ENCODE results near the gene SCG5.

SCG5 gene

DNA sequence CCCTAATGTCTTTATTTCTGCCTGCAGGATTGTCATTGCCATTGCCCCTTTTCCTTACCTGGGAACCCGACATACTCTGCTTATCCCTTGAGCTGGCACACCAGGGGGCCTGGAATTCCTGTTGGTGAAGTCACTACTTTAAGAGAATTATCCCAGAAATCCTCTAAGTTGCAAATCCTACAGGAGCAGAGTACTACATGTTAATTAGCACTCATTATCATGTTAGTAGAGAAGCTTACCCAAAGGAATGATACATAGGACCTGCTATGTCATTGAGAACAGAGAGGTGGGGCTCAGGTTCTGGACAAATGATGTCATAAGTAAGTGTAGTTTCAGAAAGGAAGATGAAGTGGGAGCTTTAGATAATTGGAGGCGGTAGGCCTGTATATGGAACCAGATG is 27.4 kb downstream of the SCG5 start:
- DNase-seq (ENCODE audit: low spot score), result no peak
- TF ChIP-seq, protein P1, sequence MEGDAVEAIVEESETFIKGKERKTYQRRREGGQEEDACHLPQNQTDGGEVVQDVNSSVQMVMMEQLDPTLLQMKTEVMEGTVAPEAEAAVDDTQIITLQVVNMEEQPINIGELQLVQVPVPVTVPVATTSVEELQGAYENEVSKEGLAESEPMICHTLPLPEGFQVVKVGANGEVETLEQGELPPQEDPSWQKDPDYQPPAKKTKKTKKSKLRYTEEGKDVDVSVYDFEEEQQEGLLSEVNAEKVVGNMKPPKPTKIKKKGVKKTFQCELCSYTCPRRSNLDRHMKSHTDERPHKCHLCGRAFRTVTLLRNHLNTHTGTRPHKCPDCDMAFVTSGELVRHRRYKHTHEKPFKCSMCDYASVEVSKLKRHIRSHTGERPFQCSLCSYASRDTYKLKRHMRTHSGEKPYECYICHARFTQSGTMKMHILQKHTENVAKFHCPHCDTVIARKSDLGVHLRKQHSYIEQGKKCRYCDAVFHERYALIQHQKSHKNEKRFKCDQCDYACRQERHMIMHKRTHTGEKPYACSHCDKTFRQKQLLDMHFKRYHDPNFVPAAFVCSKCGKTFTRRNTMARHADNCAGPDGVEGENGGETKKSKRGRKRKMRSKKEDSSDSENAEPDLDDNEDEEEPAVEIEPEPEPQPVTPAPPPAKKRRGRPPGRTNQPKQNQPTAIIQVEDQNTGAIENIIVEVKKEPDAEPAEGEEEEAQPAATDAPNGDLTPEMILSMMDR (IDR thresholded peaks at IDR 0.05; ENCODE audit: extremely low read depth, missing control alignments), result no peak

DNA sequence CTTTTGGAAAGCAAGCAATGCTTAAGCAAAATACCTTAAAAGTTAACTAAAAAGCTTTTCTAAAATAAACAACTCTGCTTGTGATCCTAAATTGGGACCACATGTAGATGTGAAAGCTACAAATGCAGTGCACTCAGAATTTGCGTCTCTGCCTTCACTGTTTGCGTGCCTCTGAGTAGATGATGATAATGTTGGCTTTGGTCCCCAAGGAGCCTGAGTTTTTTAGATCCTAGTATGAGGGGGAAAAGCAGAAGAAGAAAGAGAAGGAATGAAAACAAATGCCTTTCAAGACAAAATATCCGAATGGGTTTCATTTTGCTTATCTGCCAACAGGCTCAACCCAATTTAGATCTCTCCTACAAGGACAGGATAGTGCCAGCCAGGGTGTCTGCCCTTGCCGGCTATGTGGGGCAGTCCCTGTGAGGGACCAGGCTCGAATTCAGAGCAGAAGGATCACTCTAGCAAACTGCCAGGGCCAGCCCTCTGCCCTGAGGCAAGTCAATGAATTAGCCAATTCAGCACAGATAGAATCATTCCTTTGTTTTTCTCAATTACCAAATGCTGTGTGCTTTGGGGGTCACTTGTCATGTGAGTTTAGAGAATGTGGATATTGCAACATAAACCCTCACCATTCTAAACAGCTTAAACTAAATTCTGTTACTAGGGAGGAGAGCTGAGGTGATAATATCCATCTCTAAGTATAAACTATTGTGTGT is 28.5 kb downstream of the SCG5 start:
- DNase-seq (ENCODE audit: low spot score), result no peak
- TF ChIP-seq, protein P1 (IDR thresholded peaks at IDR 0.05; ENCODE audit: extremely low read depth, missing control alignments), result no peak

DNA sequence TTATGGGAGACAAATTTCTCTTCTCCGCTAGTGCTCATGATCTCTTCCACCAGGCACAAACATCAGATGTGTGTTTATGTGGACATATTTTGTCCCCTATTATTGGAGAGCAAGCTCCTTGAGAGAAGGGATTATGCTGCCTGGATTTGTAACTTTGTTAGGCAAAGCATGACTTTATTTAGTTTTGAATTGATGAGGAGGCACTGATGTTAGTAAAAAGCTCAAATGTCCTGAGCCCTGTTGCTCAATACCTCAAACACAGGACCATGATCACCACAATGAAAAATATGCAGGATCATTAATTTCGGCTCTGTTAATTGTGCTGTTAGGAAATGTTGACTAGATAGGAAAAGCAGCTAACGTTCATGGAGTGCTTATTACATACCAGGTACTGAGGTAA is 29.1 kb downstream of the SCG5 start:
- no peak for DNase-seq (ENCODE audit: low spot score)
- TF ChIP-seq, protein P1 (IDR thresholded peaks at IDR 0.05; ENCODE audit: extremely low read depth, missing control alignments), result no peak

DNA sequence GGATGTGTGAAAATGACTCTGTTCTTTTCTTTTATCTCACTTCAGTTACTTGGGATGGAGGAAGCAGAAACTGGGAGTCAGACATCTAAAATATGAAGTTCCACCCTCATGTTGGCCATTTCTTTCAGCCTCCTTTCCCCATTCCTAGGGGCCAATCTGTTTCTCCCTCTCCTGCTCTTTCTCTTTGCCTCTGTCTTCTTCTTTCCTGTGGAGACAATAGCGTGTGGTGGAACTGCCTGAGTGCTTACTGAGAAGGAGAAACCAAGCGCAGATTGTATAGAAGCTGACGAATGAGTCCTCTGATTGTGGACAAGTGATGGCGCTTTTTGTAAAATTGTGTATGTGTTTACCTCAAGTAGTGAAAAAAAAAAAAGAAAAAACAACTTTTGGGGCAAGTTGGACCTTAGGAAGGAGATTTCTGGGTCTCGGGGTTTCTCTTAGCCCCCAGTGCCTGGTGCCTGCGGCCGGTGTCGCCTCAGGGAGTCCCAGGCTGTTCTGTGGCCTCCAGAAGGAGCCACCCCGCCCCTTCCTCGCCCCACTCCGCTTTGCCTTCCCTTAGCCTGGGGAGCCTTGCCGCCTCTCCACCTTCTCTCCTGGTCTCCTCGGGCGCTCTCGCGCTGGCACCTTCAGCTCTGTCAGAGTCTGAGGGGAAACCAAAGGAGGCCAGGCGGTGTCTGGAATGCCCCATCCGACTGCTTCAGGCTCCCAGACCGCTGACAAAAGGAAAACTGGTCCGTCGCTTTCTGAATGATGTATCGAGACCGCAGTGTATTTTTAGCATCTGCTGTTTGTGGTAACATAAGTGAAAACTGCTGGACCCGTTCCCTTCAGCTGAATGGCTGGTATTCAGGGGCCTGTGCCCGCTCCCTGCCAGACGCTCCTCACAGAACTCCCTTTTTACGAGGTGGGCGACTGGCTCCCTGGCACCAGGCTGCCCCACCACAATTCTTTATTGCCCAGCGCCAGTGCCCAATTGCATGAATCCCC is 30.1 kb downstream of the SCG5 start:
- TF ChIP-seq, protein P1 (IDR thresholded peaks at IDR 0.05; ENCODE audit: extremely low read depth, missing control alignments), result no peak
- DNase-seq (ENCODE audit: low spot score), result no peak

DNA sequence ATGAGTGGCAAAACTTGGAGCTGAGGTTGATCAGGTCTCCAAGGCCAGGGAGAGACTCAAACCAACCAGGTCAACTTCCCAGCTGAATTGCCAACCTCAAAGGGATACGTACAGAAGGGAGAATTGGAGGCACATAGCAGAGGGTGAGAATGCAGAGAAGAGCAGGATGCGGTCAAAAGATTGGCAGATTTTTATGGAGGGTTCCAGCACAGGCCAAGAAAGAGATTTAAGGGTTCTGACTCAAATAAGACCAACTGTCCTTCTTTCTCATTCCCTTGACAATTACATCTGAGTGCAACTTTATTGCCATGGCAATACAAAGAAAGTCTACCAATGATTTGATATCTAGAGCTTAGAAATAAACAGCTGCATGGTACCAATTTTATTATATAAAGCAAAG is 33.2 kb downstream of the SCG5 start:
- TF ChIP-seq, protein P1 (IDR thresholded peaks at IDR 0.05; ENCODE audit: extremely low read depth, missing control alignments), result no peak
- DNase-seq (ENCODE audit: low spot score), result no peak

DNA sequence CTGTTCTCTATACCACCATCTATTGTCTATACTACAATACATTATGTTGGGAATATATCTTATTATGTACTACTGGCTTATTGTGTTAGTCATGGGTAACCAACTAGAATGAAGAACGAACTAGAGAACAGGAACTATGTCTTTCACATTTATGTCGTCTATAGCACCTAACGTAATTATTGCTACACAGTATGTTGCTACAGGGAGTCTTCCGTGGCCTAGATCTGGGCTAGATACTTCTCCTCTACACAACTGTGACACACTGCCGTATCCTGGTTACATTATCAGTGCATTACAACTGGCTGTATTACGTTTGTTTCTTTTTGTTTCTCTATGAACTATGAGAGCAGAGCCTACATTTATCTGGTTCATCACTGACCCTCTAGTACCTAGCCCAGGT is 34.0 kb downstream of the SCG5 start:
- no peak for DNase-seq (ENCODE audit: low spot score)
- TF ChIP-seq, protein P1 (IDR thresholded peaks at IDR 0.05; ENCODE audit: extremely low read depth, missing control alignments), result no peak

DNA sequence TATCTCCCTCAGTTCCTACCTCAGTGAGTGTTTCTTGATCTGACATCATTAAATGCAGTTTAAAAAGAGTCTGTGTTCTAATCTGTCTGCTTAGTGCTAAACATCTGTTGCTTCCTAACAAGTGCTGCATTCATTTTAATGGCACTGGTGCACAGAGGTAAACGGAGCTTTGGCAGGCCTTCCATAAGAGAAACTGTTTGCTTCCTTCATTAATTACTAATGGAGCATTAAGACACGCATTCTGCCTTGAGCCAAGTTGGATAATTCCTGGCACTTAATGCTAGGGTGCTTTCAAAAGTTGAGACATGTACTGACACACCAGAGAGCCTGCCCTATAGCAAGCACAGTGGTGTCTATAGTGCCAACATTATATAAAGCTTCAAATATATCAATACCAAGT is 34.7 kb downstream of the SCG5 start:
- TF ChIP-seq, protein P1 (IDR thresholded peaks at IDR 0.05; ENCODE audit: extremely low read depth, missing control alignments), result no peak
- DNase-seq (ENCODE audit: low spot score), result no peak
